HepG2 (cell line): Measurements from ENCODE around the gene CFAP97. TPM values are rescaled to one million over a fixed set of nuclear protein-coding genes. Genes with fewer than 3 reads are reported as not detected.

ENCODE experiments used
- ATAC-seq: fragments of 200-7000 bp; cut with Tn5 transposase; 3 replicates; pipeline ENCODE4 v1.9.1; 2020; ENCODE audit warnings: mild to moderate bottlenecking, moderate library complexity
- BruUV-seq: library from RNA; stranded (reverse); fragments of 400-500 nt; replicated peaks from 2 replicates; lab custom pipeline; 2021; lab: Mats Ljungman, UMichigan
- CTCF ChIA-PET: fragments of 300-600 bp; formaldehyde crosslinking; extraction: SDS; loops from one replicate; lab custom pipeline; 2021; ENCODE audit warnings: low total read pairs, inconsistent platforms, low intra/inter-chr PET ratio; lab: Yijun Ruan, JAX
- POLR2A ChIA-PET: fragments of 350-600 bp; sonication (Branson Sonifier 250); formaldehyde crosslinking; loops from one replicate; lab custom pipeline; 2020; ENCODE audit warnings: antibody characterized with exemption, inconsistent platforms; lab: Yijun Ruan, JAX
- DNase-seq: peaks from one replicate; pipeline ENCODE4 v3.0.0-alpha.2; 2015; ENCODE audit warnings: low spot score
- FAIRE-seq: peaks from 3 replicates; lab custom pipeline; 2011; peaks lifted over from hg19 to GRCh38; lab: Jason Lieb, UNC
- H2AFZ ChIP-seq: one replicate; pipeline ENCODE4 v1.6.1; 2011; ENCODE audit warnings: low read length, inconsistent platforms
- H3K27ac ChIP-seq: fragments of 300-600 bp; 3 replicates; pipeline ENCODE4 v1.8.0; 2011; ENCODE audit warnings: mixed run types, mild to moderate bottlenecking, mixed read lengths, low read length, inconsistent platforms; ENCODE audit not compliant: insufficient read depth; ENCODE audit errors: extremely low read length
- H3K27me3 ChIP-seq, 2 experiments: fragments of 200-600 bp in 1 of 2; 2 replicates in 1 of 2; 3 replicates in 1 of 2; pipeline versions ENCODE4 v1.6.0 to v1.8.0; 2011; ENCODE audit warnings: low read length in 2 of 2, mild to moderate bottlenecking in 2 of 2, moderate library complexity in 2 of 2, inconsistent platforms in 1 of 2; ENCODE audit not compliant: insufficient read depth in 2 of 2, control insufficient read depth in 1 of 2
- H3K36me3 ChIP-seq, 2 experiments: fragments of 200-600 bp in 1 of 2; replicated peaks in 1 of 2; 2 replicates in 1 of 2; 3 replicates in 1 of 2; pipeline versions ENCODE4 v1.5.1 to v1.8.0; 2011; ENCODE audit warnings: low read length in 2 of 2, inconsistent platforms in 1 of 2; ENCODE audit not compliant: insufficient read depth in 2 of 2, control insufficient read depth in 1 of 2
- H3K4me1 ChIP-seq: 2 replicates; pipeline ENCODE4 v1.5.1; 2012; ENCODE audit warnings: low read length, inconsistent platforms; ENCODE audit not compliant: insufficient read depth
- H3K4me2 ChIP-seq: 2 replicates; pipeline ENCODE4 v1.6.0; 2011; ENCODE audit warnings: low read depth, low read length, inconsistent platforms
- H3K4me3 ChIP-seq, 3 experiments: fragments of 200-600 bp in 1 of 3; sonication (generic), shearing (Covaris generic) in 1 of 3; replicated peaks in 1 of 3; 2 replicates each; pipeline ENCODE4 v1.5.1; 2011 to 2016; ENCODE audit warnings: low read length in 3 of 3, inconsistent platforms in 2 of 3, low read depth in 2 of 3, mild to moderate bottlenecking in 2 of 3, control low read depth in 1 of 3, mixed read lengths in 1 of 3; ENCODE audit not compliant: insufficient read depth in 1 of 3
- H3K79me2 ChIP-seq: one replicate; pipeline ENCODE4 v1.6.1; 2011; ENCODE audit warnings: low read length, inconsistent platforms; ENCODE audit not compliant: insufficient read depth
- H3K9ac ChIP-seq: 2 replicates; pipeline ENCODE4 v1.6.0; 2011; ENCODE audit warnings: mild to moderate bottlenecking, low read depth, low read length, inconsistent platforms; ENCODE audit not compliant: insufficient read depth
- H3K9me3 ChIP-seq: 2 replicates; pipeline ENCODE4 v1.5.1; 2012; ENCODE audit warnings: mild to moderate bottlenecking, low read length
- H4K20me1 ChIP-seq: 2 replicates; pipeline ENCODE4 v1.6.0; 2011; ENCODE audit warnings: inconsistent platforms, mild to moderate bottlenecking, low read length, moderate library complexity; ENCODE audit not compliant: insufficient read depth
- BRCA1 ChIP-seq: sonication (generic); formaldehyde crosslinking; IDR thresholded peaks from 2 replicates; pipeline ENCODE4 v1.4.0; 2020; ENCODE audit warnings: missing genetic modification reagents
- HNF4A ChIP-seq: sonication (generic); formaldehyde crosslinking; IDR thresholded peaks from 2 replicates; pipeline ENCODE4 v1.4.0; 2020; ENCODE audit warnings: missing genetic modification reagents
- RFXAP ChIP-seq: sonication (generic); formaldehyde crosslinking; IDR thresholded peaks from 2 replicates; pipeline ENCODE4 v1.4.0; 2020; ENCODE audit warnings: missing genetic modification reagents, borderline replicate concordance
- TOPORS ChIP-seq: sonication (generic); formaldehyde crosslinking; IDR thresholded peaks from 2 replicates; pipeline ENCODE4 v1.8.0; 2023; ENCODE audit warnings: mild to moderate bottlenecking, missing genetic modification reagents
- ZFP62 ChIP-seq: sonication (generic); formaldehyde crosslinking; IDR thresholded peaks from 2 replicates; pipeline ENCODE4 v1.4.0; 2020; ENCODE audit warnings: missing genetic modification reagents
- ZNF607 ChIP-seq: sonication (generic); formaldehyde crosslinking; IDR thresholded peaks from 2 replicates; pipeline ENCODE4 v1.5.1; 2020; ENCODE audit warnings: missing genetic modification reagents, mild to moderate bottlenecking, borderline replicate concordance
- ZSCAN9 ChIP-seq: IDR thresholded peaks from 2 replicates; pipeline ENCODE4 v1.6.1; 2016; ENCODE audit warnings: borderline replicate concordance
- WGBS: methylation state at CpG from one replicate; pipeline ENCODE4 v1.1.6; 2017; ENCODE audit warnings: low lambda C conversion rate; 5-methylcytosine and 5-hydroxymethylcytosine counted together
- in situ Hi-C: cut with HindIII; loops from 2 replicates; pipeline ENCODE4 v1.10.0; 2017; ENCODE audit warnings: low pct_unique_long_range_greater_than_20kb; ENCODE audit not compliant: extremely low pct_ligation_motif_present
- intact Hi-C: fragments of 100-400 bp; cut with micrococcal nuclease; formaldehyde crosslinking; loops from one replicate; pipeline ENCODE4 v1.10.0; 2022; ENCODE audit not compliant: unreplicated experiment
- polyA plus RNA-seq, 8 experiments: library from polyadenylated mRNA; depleted of rRNA in 3 of 8; stranded (reverse) in 7 of 8; unstranded in 1 of 8; fragments of >200 nt; fragmentation: Illumina TruSeq in 4 of 8; extraction: Trizol in 4 of 8; gene quantifications; 2 replicates each; pipeline versions ENCODE4 v1.2.1 to v1.2.3, GENCODE V29; 2011 to 2016; ENCODE audit warnings: low read depth in 4 of 8, missing spikeins in 1 of 8, mixed read lengths in 1 of 8; ENCODE audit not compliant: insufficient read depth in 1 of 8
- total RNA-seq, 5 experiments: library from RNA; depleted of rRNA; stranded (reverse); fragments of >200 nt; fragmentation: Illumina TruSeq; extraction: Trizol; gene quantifications; 2 replicates each; pipeline ENCODE4 v1.2.3, GENCODE V29; 2016; ENCODE audit warnings: low read depth in 1 of 5
- TF ChIP-seq, protein P1 (sequence below): sonication (generic); formaldehyde crosslinking; IDR thresholded peaks from 2 replicates; pipeline ENCODE4 v1.5.1; 2020; ENCODE audit warnings: mild to moderate bottlenecking, missing genetic modification reagents, borderline replicate concordance
- TF ChIP-seq, protein P2 (sequence below): IDR thresholded peaks from 2 replicates; pipeline ENCODE4 v1.6.1; 2012; ENCODE audit warnings: low read depth, low read length, improper control_type of control experiment
- TF ChIP-seq, protein P3 (sequence below): sonication (generic); formaldehyde crosslinking; IDR thresholded peaks from 2 replicates; pipeline ENCODE4 v1.4.0; 2020; ENCODE audit warnings: missing genetic modification reagents
- TF ChIP-seq, protein P4 (sequence below): sonication (generic); formaldehyde crosslinking; IDR thresholded peaks from 2 replicates; pipeline ENCODE4 v1.4.0; 2020; ENCODE audit warnings: missing genetic modification reagents

Gene CFAP97
- total and polyA plus RNA-seq, 2 of the 13 experiments (the other 11 are each of a cell fraction or from before 2014, with no cell fraction given): 32.1 to 44.4 TPM

DNA sequence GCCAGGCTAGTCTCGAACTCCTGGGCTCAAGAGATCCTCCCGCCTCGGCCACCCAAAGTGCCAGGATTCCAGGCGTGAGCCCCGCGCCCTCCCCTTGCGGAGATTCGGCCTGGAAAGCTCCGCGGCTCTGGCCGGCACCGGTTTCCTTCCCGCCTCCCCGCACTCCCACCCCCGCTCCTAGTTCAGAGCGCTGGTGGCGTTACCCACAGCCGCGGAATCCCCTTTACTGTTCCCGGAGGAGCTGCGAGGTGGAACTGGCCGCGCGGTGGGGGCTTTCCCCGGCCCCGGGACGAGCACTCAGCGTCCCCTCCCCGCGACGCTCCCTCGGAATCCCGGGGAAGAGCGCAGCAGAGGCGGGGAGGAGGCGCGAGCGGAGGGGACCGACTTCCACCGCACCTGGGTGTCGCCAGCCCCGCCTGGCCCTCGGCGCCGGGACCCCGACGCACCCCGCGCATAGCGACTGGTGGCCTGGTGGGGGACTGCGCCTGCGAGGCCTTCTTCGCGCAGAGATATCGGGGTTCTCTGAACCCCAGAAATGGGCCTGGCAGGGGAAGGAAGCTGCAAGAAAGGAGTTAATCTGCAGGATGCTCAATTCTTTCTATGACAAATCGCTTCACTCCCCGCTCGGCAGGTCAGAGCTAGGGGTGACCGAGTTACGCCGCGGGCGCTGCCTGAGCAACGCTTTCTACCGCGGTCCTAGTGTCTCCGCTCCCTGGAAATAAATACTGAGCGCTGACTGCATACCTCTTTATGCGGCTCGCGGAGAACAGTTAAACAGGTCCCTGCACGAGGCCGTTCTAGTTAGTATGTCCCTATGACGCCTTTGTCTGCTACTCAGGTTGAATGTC is 75.3 kb downstream of the CFAP97 start:
- in situ Hi-C loops (no loop called here), intact Hi-C loops (no loop called here)
- DNase-seq (no peak), FAIRE-seq (no peak), ATAC-seq (peak; percentile 77)
- H4K20me1 ChIP-seq: no peaks in the 10 kb centered on the region
- no peak overlapping the region for H2AFZ ChIP-seq
- ChIA-PET POLR2A (no interaction called here), CTCF (no interaction called here)
- under 1% methylated on average over 37 of the region's 74 CpGs for WGBS
- H3K36me3 ChIP-seq: no peaks in the 10 kb centered on the region
- no peak overlapping the region for H3K27ac ChIP-seq
- peak overlapping the region; percentile 80 for H3K4me2 ChIP-seq
- no TSS peak for BruUV-seq
- peaks cover 18% of the 10 kb centered on the region for H3K4me1 ChIP-seq
- H3K79me2 ChIP-seq: no peaks in the 10 kb centered on the region
- no peaks in the 10 kb centered on the region for H3K9me3 ChIP-seq
- H3K27me3 ChIP-seq: peaks cover 3 to 30% of the 10 kb centered on the region in 2 experiments; a peak in 3 of 5 replicates
- H3K9ac ChIP-seq: no peak overlapping the region
- H3K4me3 ChIP-seq: peak overlapping the region; percentile 48 to 74 (median 56)
- TF ChIP-seq HNF4A (no peak), ZSCAN9 (CRISPR knock-in tag) (no peak), ZNF607 (CRISPR knock-in tag) (no peak), ZFP62 (no peak), RFXAP (CRISPR knock-in tag) (no peak), TOPORS (CRISPR knock-in tag) (no peak), BRCA1 (CRISPR knock-in tag) (no peak)
- TF ChIP-seq, protein P1, sequence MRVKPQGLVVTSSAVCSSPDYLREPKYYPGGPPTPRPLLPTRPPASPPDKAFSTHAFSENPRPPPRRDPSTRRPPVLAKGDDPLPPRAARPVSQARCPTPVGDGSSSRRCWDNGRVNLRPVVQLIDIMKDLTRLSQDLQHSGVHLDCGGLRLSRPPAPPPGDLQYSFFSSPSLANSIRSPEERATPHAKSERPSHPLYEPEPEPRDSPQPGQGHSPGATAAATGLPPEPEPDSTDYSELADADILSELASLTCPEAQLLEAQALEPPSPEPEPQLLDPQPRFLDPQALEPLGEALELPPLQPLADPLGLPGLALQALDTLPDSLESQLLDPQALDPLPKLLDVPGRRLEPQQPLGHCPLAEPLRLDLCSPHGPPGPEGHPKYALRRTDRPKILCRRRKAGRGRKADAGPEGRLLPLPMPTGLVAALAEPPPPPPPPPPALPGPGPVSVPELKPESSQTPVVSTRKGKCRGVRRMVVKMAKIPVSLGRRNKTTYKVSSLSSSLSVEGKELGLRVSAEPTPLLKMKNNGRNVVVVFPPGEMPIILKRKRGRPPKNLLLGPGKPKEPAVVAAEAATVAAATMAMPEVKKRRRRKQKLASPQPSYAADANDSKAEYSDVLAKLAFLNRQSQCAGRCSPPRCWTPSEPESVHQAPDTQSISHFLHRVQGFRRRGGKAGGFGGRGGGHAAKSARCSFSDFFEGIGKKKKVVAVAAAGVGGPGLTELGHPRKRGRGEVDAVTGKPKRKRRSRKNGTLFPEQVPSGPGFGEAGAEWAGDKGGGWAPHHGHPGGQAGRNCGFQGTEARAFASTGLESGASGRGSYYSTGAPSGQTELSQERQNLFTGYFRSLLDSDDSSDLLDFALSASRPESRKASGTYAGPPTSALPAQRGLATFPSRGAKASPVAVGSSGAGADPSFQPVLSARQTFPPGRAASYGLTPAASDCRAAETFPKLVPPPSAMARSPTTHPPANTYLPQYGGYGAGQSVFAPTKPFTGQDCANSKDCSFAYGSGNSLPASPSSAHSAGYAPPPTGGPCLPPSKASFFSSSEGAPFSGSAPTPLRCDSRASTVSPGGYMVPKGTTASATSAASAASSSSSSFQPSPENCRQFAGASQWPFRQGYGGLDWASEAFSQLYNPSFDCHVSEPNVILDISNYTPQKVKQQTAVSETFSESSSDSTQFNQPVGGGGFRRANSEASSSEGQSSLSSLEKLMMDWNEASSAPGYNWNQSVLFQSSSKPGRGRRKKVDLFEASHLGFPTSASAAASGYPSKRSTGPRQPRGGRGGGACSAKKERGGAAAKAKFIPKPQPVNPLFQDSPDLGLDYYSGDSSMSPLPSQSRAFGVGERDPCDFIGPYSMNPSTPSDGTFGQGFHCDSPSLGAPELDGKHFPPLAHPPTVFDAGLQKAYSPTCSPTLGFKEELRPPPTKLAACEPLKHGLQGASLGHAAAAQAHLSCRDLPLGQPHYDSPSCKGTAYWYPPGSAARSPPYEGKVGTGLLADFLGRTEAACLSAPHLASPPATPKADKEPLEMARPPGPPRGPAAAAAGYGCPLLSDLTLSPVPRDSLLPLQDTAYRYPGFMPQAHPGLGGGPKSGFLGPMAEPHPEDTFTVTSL (CRISPR knock-in tag): no peak
- TF ChIP-seq, protein P2, sequence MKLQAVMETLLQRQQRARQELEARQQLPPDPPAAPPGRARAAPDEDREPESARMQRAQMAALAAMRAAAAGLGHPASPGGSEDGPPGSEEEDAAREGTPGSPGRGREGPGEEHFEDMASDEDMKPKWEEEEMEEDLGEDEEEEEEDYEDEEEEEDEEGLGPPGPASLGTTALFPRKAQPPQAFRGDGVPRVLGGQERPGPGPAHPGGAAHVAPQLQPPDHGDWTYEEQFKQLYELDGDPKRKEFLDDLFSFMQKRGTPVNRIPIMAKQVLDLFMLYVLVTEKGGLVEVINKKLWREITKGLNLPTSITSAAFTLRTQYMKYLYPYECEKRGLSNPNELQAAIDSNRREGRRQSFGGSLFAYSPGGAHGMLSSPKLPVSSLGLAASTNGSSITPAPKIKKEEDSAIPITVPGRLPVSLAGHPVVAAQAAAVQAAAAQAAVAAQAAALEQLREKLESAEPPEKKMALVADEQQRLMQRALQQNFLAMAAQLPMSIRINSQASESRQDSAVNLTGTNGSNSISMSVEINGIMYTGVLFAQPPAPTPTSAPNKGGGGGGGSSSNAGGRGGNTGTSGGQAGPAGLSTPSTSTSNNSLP: no peak
- TF ChIP-seq, protein P3, sequence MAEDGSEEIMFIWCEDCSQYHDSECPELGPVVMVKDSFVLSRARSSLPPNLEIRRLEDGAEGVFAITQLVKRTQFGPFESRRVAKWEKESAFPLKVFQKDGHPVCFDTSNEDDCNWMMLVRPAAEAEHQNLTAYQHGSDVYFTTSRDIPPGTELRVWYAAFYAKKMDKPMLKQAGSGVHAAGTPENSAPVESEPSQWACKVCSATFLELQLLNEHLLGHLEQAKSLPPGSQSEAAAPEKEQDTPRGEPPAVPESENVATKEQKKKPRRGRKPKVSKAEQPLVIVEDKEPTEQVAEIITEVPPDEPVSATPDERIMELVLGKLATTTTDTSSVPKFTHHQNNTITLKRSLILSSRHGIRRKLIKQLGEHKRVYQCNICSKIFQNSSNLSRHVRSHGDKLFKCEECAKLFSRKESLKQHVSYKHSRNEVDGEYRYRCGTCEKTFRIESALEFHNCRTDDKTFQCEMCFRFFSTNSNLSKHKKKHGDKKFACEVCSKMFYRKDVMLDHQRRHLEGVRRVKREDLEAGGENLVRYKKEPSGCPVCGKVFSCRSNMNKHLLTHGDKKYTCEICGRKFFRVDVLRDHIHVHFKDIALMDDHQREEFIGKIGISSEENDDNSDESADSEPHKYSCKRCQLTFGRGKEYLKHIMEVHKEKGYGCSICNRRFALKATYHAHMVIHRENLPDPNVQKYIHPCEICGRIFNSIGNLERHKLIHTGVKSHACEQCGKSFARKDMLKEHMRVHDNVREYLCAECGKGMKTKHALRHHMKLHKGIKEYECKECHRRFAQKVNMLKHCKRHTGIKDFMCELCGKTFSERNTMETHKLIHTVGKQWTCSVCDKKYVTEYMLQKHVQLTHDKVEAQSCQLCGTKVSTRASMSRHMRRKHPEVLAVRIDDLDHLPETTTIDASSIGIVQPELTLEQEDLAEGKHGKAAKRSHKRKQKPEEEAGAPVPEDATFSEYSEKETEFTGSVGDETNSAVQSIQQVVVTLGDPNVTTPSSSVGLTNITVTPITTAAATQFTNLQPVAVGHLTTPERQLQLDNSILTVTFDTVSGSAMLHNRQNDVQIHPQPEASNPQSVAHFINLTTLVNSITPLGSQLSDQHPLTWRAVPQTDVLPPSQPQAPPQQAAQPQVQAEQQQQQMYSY (CRISPR knock-in tag): no peak
- TF ChIP-seq, protein P4, sequence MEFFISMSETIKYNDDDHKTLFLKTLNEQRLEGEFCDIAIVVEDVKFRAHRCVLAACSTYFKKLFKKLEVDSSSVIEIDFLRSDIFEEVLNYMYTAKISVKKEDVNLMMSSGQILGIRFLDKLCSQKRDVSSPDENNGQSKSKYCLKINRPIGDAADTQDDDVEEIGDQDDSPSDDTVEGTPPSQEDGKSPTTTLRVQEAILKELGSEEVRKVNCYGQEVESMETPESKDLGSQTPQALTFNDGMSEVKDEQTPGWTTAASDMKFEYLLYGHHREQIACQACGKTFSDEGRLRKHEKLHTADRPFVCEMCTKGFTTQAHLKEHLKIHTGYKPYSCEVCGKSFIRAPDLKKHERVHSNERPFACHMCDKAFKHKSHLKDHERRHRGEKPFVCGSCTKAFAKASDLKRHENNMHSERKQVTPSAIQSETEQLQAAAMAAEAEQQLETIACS (CRISPR knock-in tag): no peak
